Retinal pigment epithelial cell (primary cell): ENCODE data around the gene SCRN1.

Source experiments
- DNase-seq: peaks from one replicate; pipeline ENCODE4 v3.0.0-alpha.2; 2010; ENCODE audit warnings: low read depth
- H3K4me3 ChIP-seq: 2 replicates; pipeline ENCODE4 v1.5.1; 2011; ENCODE audit warnings: mild to moderate bottlenecking, low read length, control low read depth, moderate library complexity
- TF ChIP-seq, protein P1 (sequence below): conservative IDR thresholded peaks from 2 replicates; pipeline ENCODE4 v1.5.1; 2011; ENCODE audit warnings: low read depth, low read length, control low read depth, inconsistent platforms

SCRN1 gene

GRCh38 chr7:29956487-29956836 is 33.1 kb downstream of the SCRN1 start:
- DNase-seq, result no peak
- TF ChIP-seq, protein P1, sequence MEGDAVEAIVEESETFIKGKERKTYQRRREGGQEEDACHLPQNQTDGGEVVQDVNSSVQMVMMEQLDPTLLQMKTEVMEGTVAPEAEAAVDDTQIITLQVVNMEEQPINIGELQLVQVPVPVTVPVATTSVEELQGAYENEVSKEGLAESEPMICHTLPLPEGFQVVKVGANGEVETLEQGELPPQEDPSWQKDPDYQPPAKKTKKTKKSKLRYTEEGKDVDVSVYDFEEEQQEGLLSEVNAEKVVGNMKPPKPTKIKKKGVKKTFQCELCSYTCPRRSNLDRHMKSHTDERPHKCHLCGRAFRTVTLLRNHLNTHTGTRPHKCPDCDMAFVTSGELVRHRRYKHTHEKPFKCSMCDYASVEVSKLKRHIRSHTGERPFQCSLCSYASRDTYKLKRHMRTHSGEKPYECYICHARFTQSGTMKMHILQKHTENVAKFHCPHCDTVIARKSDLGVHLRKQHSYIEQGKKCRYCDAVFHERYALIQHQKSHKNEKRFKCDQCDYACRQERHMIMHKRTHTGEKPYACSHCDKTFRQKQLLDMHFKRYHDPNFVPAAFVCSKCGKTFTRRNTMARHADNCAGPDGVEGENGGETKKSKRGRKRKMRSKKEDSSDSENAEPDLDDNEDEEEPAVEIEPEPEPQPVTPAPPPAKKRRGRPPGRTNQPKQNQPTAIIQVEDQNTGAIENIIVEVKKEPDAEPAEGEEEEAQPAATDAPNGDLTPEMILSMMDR, result no peak
- no peak overlapping the region for H3K4me3 ChIP-seq

DNA sequence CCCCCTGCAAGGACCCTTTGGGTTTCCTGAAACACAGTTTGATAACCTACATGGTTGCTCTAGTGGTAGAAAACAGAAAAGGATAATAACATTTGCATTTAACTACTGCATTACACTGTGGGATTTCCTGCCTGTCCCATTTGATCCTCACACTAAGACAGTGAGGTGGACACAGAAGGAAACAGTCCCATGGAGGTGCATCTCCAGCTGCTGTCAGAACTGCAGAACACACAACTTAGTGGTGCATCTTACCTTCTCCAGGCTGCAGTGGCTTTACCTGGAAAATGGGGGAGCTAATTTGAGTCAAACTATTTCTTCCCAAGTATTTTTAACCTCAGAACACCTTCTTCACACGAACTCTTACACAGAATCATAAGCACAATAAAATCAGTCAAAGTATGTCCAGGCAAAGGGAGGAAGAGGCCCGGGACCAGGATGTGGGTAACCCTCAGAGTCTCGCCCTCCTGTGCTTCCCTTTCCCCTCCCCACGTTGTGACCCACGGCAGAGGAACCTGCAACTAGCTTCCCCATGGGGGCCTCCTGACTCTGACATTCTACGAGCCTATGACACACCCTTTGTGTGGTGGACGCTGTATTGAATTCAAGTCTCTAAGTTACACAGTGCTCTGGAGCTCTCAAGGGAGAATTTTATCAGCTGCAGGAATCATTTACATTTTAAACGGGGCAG is 33.7 kb downstream of the SCRN1 start:
- TF ChIP-seq, protein P1, result no peak
- H3K4me3 ChIP-seq, result no peak overlapping the region
- no peak for DNase-seq

DNA sequence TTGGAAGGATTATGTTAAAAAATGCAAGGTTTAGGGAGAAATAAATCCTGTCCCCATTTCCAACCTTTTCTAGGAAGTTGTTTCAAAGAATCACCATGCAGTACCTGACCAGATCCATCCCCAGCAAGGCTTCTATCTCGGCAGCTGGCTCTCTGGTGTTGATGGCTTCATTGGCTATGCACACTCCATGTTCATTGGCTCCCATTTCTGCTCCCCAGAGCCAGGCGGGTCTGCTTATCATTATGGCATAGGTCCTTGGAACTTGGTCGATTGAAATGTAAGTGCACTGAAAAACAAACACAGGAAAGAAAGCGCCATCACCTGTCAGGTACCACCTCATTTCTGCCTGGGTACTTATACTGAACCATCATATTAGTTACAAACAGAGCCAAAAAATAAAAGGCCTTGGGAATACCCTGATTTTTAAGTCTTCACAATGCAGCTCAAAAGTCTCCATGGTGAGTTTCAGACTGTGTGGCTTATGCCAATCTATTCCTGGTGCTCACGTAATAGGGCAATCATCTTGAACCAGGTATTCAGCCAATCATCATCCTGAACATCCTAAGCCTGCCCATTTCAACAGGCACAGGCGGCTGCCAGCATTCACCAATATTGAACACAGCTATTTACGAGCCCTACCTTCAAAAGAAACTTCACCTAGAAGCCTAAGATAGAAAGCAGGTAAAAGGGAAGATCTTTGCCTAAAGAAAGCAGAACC is 34.4 kb downstream of the SCRN1 start:
- DNase-seq, result no peak
- no peak overlapping the region for H3K4me3 ChIP-seq
- TF ChIP-seq, protein P1, result no peak

GRCh38 chr7:29953726-29954347 is 35.8 kb downstream of the SCRN1 start:
- TF ChIP-seq, protein P1, result no peak
- H3K4me3 ChIP-seq, result no peak overlapping the region
- DNase-seq, result no peak

GRCh38 chr7:29951206-29951605 is 38.4 kb downstream of the SCRN1 start:
- TF ChIP-seq, protein P1, result no peak

DNA sequence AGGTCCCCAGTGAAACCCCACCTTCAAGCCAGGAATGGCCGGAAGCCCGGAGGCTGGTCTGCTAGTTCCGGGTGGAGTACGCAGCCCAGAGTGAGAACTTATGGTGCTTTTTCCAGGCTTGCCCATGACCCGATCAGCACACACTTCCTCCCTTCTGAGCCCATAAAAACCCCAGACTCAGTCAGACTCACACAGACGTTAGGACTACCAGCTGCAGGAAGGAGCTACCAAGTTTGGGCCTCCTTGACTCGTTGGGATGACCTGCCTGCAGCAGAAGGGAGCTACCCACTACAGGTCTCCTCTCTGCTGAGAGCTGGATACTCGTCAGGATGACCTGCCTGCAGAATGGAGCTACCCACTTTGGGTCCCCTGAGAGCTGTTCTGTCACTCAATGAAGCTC is 39.1 kb downstream of the SCRN1 start:
- DNase-seq, result no peak
- TF ChIP-seq, protein P1, result no peak
- H3K4me3 ChIP-seq, result no peak overlapping the region

More at GRCh38 chr7:29951206-29951605, 38.4 kb downstream of the SCRN1 start:
- no peak overlapping the region for H3K4me3 ChIP-seq
- DNase-seq, result no peak
